Activated naive CD8-positive, alpha-beta T cell treated with anti-CD3 and anti-CD28 coated beads for 36 hours (primary cell): ENCODE measurements around the gene S1PR5. TPM values are rescaled to one million over a fixed set of nuclear protein-coding genes. Genes with fewer than 3 reads are reported as not detected.

ENCODE experiments used
- DNase-seq: peaks from one replicate; pipeline ENCODE4 v3.0.0; 2021
- H3K27ac Mint-ChIP-seq: one replicate; pipeline ENCODE4 v1.8.0; 2022; ENCODE audit warnings: mild to moderate bottlenecking, moderate library complexity, mixed read lengths
- H3K27me3 Mint-ChIP-seq: one replicate; pipeline ENCODE4 v1.8.0; 2022; ENCODE audit warnings: mild to moderate bottlenecking, mixed read lengths
- H3K36me3 Mint-ChIP-seq: one replicate; pipeline ENCODE4 v1.8.0; 2021; ENCODE audit warnings: mild to moderate bottlenecking, mixed read lengths
- H3K4me1 Mint-ChIP-seq: one replicate; pipeline ENCODE4 v1.8.0; 2021; ENCODE audit warnings: mixed read lengths
- H3K4me3 Mint-ChIP-seq: one replicate; pipeline ENCODE4 v1.8.0; 2022; ENCODE audit warnings: mild to moderate bottlenecking, moderate library complexity, mixed read lengths
- H3K9me3 Mint-ChIP-seq: one replicate; pipeline ENCODE4 v1.8.0; 2022; ENCODE audit warnings: mixed read lengths
- total RNA-seq, 2 experiments: library from RNA; stranded (reverse); gene quantifications; one replicate each; pipeline ENCODE4 v1.2.3, GENCODE V29; 2021

The S1PR5 gene
- total RNA-seq, 2 experiments from 2014 or later = not detected

DNA sequence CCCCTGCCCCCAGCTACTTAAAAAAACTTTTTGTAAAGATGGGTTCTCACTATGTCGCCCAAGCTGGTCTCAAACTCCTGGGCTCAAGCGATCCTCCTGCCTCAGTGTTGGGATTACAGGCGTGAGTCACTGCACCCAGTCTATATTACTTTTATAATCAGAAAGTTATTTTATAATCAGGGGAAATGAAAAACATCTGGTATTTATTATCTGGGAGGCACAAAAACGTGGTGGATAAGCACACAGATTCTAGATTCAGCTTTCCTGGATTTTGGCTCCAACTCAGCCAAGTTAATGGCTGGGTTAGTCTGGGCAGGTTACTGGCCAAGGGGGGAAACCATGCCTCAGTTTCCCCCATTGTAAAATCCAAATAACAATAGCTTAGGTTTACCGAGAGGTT is 38.8 kb downstream of the S1PR5 start:
- no peak overlapping the region for H3K4me3 Mint-ChIP-seq
- H3K4me1 Mint-ChIP-seq = peaks cover 6% of the 10 kb centered on the region
- H3K36me3 Mint-ChIP-seq = no peaks in the 10 kb centered on the region
- H3K27ac Mint-ChIP-seq = no peak overlapping the region
- H3K9me3 Mint-ChIP-seq = no peaks in the 10 kb centered on the region
- no peaks in the 10 kb centered on the region for H3K27me3 Mint-ChIP-seq
- DNase-seq = no peak

DNA sequence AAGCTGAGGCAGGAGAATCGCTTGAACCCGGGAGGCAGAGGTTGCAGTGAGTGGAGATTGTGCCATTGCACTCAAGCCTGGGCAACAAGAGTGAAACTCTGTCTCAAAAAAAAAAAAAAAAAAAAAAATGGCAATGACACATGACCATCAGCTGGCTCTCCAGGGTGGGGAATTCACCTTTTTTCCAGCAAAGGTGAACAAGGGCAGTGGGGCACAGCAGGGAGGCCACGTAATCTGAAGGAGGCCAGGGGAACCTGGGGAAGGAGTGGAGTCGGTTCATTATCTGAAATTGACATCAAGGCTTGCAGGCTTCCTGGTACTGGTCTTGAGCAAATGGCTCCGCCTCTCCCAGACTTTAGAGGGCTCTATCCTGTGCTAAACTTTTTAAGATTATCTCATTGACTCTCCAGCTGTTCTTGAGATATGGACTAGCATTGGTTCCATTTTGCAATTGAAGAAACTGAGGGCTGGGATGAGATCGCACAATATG is 42.2 kb downstream of the S1PR5 start:
- no peak for DNase-seq
- Mint-ChIP-seq H3K9me3 (no peaks in the 10 kb centered on the region), H3K4me1 (peaks cover 6% of the 10 kb centered on the region), H3K4me3 (no peak overlapping the region), H3K36me3 (no peaks in the 10 kb centered on the region), H3K27ac (no peak overlapping the region), H3K27me3 (no peaks in the 10 kb centered on the region)

DNA sequence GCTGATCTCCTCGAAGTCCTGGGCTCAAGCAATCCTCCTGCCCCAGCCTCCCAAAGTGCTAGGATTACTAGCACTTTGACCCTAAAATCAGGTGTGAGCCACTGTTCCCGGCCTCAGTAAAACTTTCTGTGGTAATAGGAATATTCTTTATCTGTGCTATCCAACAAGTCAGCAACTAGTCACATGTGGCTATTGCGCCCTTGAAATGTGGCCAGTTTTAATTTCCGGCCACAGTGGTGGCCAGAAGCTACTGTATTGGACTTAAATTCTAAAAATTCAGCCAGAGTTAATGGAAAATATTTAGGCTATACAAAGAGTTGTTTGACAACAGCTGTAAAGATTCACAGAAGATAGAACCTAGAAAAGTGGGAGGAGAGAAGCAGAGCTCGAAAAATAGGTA is 44.1 kb downstream of the S1PR5 start:
- Mint-ChIP-seq H3K27ac (no peak overlapping the region), H3K36me3 (no peaks in the 10 kb centered on the region), H3K9me3 (no peaks in the 10 kb centered on the region), H3K4me1 (no peaks in the 10 kb centered on the region), H3K4me3 (no peak overlapping the region), H3K27me3 (peaks cover 8% of the 10 kb centered on the region)
- no peak for DNase-seq

- peaks cover 8% of the 10 kb centered on the region for H3K27me3 Mint-ChIP-seq
- no peaks in the 10 kb centered on the region for H3K4me1 Mint-ChIP-seq
- no peak for DNase-seq
- no peak overlapping the region for H3K4me3 Mint-ChIP-seq
- H3K36me3 Mint-ChIP-seq = no peaks in the 10 kb centered on the region
- H3K9me3 Mint-ChIP-seq = no peaks in the 10 kb centered on the region
- no peak overlapping the region for H3K27ac Mint-ChIP-seq
These were observed 45.3 kb downstream of the S1PR5 start for GRCh38 chr19:10471909-10472308.

DNA sequence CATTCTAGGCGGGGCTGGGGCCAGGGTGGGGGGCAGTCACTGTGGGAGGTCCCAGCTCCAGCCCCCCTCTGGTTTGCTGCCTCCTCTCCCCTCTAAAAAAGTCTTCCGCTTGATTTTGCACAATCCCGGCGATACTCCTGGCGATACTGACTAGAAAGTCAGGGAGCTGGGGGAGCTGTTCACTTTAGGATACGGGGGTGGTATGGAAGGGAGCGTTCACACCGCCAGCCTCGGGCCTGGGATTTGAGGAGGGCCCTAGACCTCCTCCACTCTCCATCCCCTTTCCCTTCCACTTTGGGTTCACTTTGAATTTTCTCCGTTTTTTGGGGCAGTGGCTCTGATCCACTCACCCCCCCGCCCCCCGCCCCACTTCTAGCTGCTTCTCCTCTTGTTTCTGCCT is 49.1 kb downstream of the S1PR5 start:
- H3K27me3 Mint-ChIP-seq = peaks cover 8% of the 10 kb centered on the region
- H3K9me3 Mint-ChIP-seq = no peaks in the 10 kb centered on the region
- no peak for DNase-seq
- no peak overlapping the region for H3K27ac Mint-ChIP-seq
- no peaks in the 10 kb centered on the region for H3K36me3 Mint-ChIP-seq
- no peak overlapping the region for H3K4me3 Mint-ChIP-seq
- H3K4me1 Mint-ChIP-seq = no peaks in the 10 kb centered on the region

DNA sequence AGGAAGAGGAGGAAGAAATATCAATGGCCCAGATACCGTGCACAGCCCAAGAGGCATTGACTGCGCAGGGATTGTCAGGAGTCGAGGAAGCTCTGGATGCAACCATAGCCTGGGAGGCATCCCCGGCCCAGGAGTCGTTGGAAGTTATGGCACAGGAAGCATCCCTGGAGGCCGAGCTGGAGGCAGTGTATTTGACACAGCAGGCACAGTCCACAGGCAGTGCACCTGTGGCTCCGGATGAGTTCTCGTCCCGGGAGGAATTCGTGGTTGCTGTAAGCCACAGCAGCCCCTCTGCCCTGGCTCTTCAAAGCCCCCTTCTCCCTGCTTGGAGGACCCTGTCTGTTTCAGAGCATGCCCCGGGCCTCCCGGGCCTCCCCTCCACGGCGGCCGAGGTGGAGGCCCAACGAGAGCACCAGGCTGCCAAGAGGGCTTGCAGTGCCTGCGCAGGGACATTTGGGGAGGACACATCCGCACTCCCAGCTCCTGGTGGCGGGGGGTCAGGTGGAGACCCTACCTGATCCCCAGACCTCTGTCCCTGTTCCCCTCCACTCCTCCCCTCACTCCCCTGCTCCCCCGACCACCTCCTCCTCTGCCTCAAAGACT is 50.0 kb downstream of the S1PR5 start:
- no peaks in the 10 kb centered on the region for H3K36me3 Mint-ChIP-seq
- no peaks in the 10 kb centered on the region for H3K4me1 Mint-ChIP-seq
- no peaks in the 10 kb centered on the region for H3K9me3 Mint-ChIP-seq

DNA sequence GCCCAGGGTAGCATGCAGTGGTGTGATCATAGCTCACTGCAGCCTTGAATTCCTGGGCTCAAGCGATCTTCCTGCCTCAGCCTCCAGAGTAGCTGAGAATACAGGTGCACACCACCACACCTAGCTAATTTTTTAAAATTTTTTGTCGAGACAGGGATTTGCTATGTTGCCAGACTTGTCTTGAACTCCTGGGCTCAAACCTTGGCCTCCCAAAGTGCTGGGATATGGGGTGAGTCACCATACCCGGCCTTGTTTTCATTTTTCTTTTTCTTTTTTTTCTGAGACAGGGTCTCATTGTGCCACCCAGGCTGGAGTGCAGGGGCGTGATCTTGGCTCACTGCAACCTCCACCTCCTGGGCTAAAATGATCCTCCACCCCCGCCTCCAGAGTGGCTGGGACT is 52.8 kb downstream of the S1PR5 start:
- Mint-ChIP-seq H3K27ac (no peak overlapping the region), H3K27me3 (peaks cover 14% of the 10 kb centered on the region), H3K36me3 (no peaks in the 10 kb centered on the region), H3K4me3 (no peak overlapping the region), H3K9me3 (no peaks in the 10 kb centered on the region), H3K4me1 (peaks cover 4% of the 10 kb centered on the region)
- no peak for DNase-seq

More for the DNA sequence above, 50.0 kb downstream of the S1PR5 start:
- Mint-ChIP-seq H3K27ac (no peak overlapping the region), H3K4me3 (no peak overlapping the region), H3K27me3 (peaks cover 15% of the 10 kb centered on the region)
- DNase-seq = no peak

Other genes starting within 250 kb of the S1PR5 start
- gene ICAM1, start 246.3 kb downstream of the S1PR5 start, total RNA-seq = 10 to 100 TPM; 33.2 to 33.6 TPM
- under 1 TPM; 0.25 to 0.38 TPM for gene ICAM4, start 230.5 kb downstream of the S1PR5 start, total RNA-seq
- 1 to 10 TPM in 1 of 2 experiments, under 1 TPM in 1; 0.95 to 1.0 TPM for gene ICAM5, start 227.5 kb downstream of the S1PR5 start, total RNA-seq
- gene ZGLP1, start 207.6 kb downstream of the S1PR5 start, total RNA-seq = 1 to 10 TPM; 3.4 to 4.0 TPM
- gene FDX2, start 201.4 kb downstream of the S1PR5 start, total RNA-seq = 10 to 100 TPM; 18.3 to 19.6 TPM
- gene RAVER1, start 183.9 kb downstream of the S1PR5 start, total RNA-seq = 100 to 1,000 TPM; 103 to 107 TPM
- 10 to 100 TPM; 76.3 to 79.6 TPM for gene ICAM3, start 177.8 kb downstream of the S1PR5 start, total RNA-seq
- 100 to 1,000 TPM; 153 to 155 TPM for gene TYK2, start 136.9 kb downstream of the S1PR5 start, total RNA-seq
- gene CDC37, start 113.9 kb downstream of the S1PR5 start, total RNA-seq = 100 to 1,000 TPM; 242 to 252 TPM
- 10 to 100 TPM; 10.6 to 11.4 TPM for gene PDE4A, start 96.9 kb downstream of the S1PR5 start, total RNA-seq
- gene KEAP1, start 14.1 kb downstream of the S1PR5 start, total RNA-seq = 10 to 100 TPM; 69.3 to 72.2 TPM
- gene ATG4D, start 26.5 kb upstream of the S1PR5 start, total RNA-seq = 10 to 100 TPM; 25.1 to 26.4 TPM
- gene KRI1, start 48.6 kb upstream of the S1PR5 start, total RNA-seq = 10 to 100 TPM; 66.3 to 69.2 TPM
- gene CDKN2D, start 51.5 kb upstream of the S1PR5 start, total RNA-seq = 10 to 100 TPM; 55.8 to 62.3 TPM
- gene AP1M2, start 69.9 kb upstream of the S1PR5 start, total RNA-seq = not detected
- gene SLC44A2, start 108.1 kb upstream of the S1PR5 start, total RNA-seq = 10 to 100 TPM; 70.6 to 71.6 TPM
- 100 to 1,000 TPM; 500 to 527 TPM for gene ILF3, start 136.9 kb upstream of the S1PR5 start, total RNA-seq
- 10 to 100 TPM; 66.6 to 71.5 TPM for gene QTRT1, start 184.0 kb upstream of the S1PR5 start, total RNA-seq
- 100 to 1,000 TPM; 127 to 133 TPM for gene DNM2, start 200.6 kb upstream of the S1PR5 start, total RNA-seq